DMS53 treated with DMSO at 0.1 percent for 48 hours (cell line): ENCODE results near the gene LCN10.
"Not testable (repeated sequence)": the region's sequence is repeated elsewhere in the genome, so short reads cannot be mapped to it uniquely, and the experiment has no call there.

Experiments used
- DNase-seq: peaks from one replicate; lab custom pipeline; 2025; ENCODE audit not compliant: unreplicated experiment; lab: John Stamatoyannopoulos, UW

Gene LCN10

GRCh38 chr9:136742591-136743391 is at the start of gene LCN10:
Gene LCN10 (minus strand): TSS chr9:136742940. CDS start chr9:136742903, 37 bp downstream.
- peak; percentile 59 for DNase-seq

- peak; percentile 72 for DNase-seq
These were observed 49.0 kb upstream of the LCN10 start for GRCh38 chr9:136791516-136792276.

GRCh38 chr9:136790640-136791515 is 48.1 kb upstream of the LCN10 start, which contains the start of gene TMEM141:
Gene TMEM141 (plus strand): TSS chr9:136791344. CDS start chr9:136791371, 27 bp downstream.
- DNase-seq, result peak; percentile 96

GRCh38 chr9:136789523-136789937 is 46.8 kb upstream of the LCN10 start:
- peak; percentile 83 for DNase-seq

- DNase-seq, result peak; percentile 37
These were observed 46.1 kb upstream of the LCN10 start for GRCh38 chr9:136788644-136789522.

GRCh38 chr9:136787690-136788400 is 45.1 kb upstream of the LCN10 start:
- DNase-seq, result peak; percentile 59

- DNase-seq, result not testable (repeated sequence)
These were observed 44.2 kb upstream of the LCN10 start for GRCh38 chr9:136786983-136787382.

GRCh38 chr9:136786451-136786850 is 43.7 kb upstream of the LCN10 start:
- no peak for DNase-seq

- DNase-seq, result not testable (repeated sequence)
These were observed 43.0 kb upstream of the LCN10 start for GRCh38 chr9:136785565-136786355.

- no peak for DNase-seq
These were observed 42.2 kb upstream of the LCN10 start for GRCh38 chr9:136784997-136785361.

GRCh38 chr9:136784249-136784996 is 41.7 kb upstream of the LCN10 start:
- DNase-seq, result peak; percentile 42

GRCh38 chr9:136782452-136782851 is 39.7 kb upstream of the LCN10 start:
- no peak for DNase-seq

GRCh38 chr9:136779808-136780207 is 37.1 kb upstream of the LCN10 start:
- DNase-seq, result no peak

- no peak for DNase-seq
These were observed 34.6 kb upstream of the LCN10 start for GRCh38 chr9:136777359-136777758.

- DNase-seq, result no peak
These were observed 34.2 kb upstream of the LCN10 start for GRCh38 chr9:136776947-136777346.

GRCh38 chr9:136775191-136775590 is 32.5 kb upstream of the LCN10 start:
- DNase-seq, result no peak

- DNase-seq, result no peak
These were observed 31.8 kb upstream of the LCN10 start for GRCh38 chr9:136774416-136775045.
